GM12801 (cell line): ENCODE measurements around the gene COL5A2.

ENCODE experiments used
- TF ChIP-seq, protein P1 (sequence below): IDR thresholded peaks from one replicate; pipeline ENCODE4 v1.5.1; 2011; ENCODE audit warnings: control low read depth; ENCODE audit not compliant: insufficient read length; ENCODE audit errors: extremely low read depth

COL5A2 gene

DNA sequence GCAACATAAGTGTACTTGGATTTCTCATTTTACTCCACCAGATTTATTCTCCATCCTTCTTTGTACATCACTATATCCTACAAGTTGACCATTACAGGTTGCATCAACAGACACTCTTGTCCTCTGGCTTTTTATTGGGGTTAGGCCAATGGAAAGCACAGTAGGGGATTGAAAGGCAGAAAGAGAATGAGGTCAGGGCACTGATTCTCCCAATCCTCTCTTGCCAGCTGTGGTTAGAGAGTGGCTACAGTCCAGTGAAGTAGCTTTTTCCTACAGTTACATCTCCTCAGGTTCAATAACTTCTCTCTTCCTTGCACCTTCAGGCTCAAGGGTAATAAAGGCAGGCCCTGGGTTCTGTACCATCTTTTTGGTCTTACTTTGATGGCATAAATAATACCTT lies 20.2 kb upstream of the COL5A2 start:
- TF ChIP-seq, protein P1, sequence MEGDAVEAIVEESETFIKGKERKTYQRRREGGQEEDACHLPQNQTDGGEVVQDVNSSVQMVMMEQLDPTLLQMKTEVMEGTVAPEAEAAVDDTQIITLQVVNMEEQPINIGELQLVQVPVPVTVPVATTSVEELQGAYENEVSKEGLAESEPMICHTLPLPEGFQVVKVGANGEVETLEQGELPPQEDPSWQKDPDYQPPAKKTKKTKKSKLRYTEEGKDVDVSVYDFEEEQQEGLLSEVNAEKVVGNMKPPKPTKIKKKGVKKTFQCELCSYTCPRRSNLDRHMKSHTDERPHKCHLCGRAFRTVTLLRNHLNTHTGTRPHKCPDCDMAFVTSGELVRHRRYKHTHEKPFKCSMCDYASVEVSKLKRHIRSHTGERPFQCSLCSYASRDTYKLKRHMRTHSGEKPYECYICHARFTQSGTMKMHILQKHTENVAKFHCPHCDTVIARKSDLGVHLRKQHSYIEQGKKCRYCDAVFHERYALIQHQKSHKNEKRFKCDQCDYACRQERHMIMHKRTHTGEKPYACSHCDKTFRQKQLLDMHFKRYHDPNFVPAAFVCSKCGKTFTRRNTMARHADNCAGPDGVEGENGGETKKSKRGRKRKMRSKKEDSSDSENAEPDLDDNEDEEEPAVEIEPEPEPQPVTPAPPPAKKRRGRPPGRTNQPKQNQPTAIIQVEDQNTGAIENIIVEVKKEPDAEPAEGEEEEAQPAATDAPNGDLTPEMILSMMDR, result no peak

DNA sequence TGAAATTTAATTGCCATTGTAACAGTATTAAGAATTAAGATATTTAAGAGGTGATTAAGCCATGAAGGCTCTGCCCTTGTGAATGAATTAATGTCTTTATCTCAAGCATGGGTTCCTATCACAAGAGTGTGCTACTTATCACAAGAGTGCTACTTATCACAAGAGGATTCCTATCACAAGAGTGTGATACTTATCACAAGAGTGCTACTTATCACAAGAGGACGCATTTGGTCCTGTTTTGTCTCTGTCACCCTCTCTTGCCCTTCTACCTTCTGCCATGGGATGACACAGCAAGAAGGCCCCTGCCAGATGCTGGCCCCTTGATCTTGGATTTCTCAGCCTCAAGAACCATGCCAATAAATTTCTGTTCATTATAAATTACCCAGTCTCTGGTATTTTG lies 13.2 kb upstream of the COL5A2 start:
- TF ChIP-seq, protein P1, result no peak

DNA sequence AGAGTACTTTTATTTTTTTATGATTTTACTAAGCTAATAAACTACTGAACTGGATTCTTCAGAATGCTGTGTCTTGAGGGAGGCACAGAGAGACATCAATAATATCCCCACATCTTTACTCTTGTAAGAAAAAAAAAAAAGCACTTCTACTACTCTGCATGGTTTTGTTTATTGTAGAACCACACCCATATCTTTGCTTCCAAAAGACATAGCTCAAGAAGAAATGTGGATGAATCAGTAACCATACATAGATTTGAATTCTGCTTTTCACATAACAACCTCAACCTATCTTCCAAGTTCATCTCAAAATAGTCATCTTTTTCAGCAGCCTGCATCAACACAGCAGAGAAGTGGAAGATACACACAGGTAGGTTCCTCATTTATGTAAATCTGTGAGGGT lies 12.2 kb upstream of the COL5A2 start:
- TF ChIP-seq, protein P1, result no peak

DNA sequence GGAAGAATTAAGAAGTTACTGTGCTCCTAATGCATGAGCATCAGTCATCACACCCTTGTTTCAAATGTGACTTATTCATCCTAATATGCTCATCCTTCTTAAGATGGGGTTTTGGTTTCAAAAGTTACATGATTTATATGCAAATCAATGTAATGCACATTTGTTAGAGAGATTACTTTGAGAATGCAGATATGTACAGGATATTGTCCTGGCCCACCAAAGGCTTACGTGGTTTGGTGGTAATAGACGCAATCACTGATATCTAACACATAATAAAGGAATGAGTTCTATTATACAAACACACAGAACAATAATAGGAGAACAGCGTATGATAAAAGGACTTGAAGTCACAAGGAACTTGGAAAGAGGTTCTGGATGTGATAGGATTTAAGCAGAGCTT lies 11.1 kb upstream of the COL5A2 start:
- TF ChIP-seq, protein P1, result no peak

DNA sequence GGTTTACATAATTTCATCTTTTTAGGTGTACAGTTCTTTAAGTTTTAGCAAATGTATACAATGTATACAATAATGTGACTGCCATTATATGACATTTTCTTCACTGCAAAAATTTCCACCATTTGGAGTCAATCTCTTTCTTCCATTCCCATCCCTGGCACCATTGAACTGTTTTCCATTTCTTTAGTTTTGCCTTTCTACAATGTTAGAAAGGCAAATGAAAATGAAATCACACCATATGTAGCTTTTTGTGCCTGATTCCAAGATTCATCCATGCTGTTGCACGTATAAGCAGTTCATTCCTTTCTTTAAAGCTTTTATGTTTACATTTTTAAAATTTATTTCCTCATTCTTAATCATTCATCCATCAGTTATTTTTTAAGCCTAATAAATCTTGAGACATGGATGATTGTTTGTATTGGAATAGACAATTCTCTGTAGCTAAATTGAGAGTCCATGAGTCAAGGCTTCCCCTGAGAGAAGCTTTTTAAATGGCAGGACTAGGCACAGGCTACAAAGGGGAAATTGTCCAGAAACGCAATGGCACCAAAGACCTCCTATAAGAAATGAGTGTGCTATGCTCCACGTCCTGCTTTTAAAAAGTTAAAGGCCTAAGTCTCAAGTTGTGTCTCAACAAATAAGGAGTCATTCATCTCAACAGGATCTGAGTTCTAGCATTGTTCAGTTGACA lies 8.7 kb upstream of the COL5A2 start:
- TF ChIP-seq, protein P1, result no peak

DNA sequence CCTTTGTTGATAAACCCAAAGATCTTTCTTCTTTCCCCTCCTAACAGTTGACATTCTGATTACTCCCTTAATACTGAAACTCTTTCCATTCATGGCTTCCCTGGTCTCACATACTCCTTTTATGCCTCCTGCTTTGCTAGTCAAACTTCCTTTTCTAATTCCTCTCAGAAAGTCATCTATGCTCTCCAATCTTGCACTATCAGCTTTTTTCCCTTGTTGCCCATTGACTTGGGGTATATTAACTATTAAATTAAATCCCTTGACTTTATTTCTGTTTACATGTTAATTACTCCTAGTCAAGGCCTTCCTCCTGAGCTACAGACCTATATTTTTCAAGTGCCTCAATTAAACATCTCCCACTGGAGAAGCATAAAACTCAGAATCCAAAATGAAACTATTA lies 3.6 kb upstream of the COL5A2 start:
- TF ChIP-seq, protein P1, result no peak

DNA sequence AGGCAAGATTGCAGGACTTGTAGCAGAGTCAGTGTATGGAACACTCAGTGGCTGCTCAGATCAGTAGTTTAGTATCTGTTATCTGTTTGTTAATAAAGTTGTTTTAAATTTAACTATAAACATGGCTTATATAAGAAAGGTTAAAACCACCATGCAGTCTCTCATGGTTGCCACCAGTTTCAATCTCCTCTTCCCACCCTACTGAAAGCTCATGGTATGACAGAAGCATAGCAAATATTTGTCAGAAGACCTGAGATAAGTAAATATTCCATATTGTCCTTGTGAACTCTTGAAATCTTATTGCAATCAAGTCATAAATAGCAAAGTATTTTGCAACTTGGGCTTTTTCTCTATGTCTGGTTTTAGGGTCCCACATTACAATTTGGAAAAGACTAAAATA lies 2.1 kb upstream of the COL5A2 start:
- TF ChIP-seq, protein P1, result no peak
